GM12892 (cell line): ENCODE measurements around the gene NPIPA7.
"Not testable (repeated sequence)": the region's sequence is repeated elsewhere in the genome, so short reads cannot be mapped to it uniquely, and the experiment has no call there.

Source experiments
- DNase-seq: peaks from one replicate; pipeline ENCODE4 v3.0.0; 2011; ENCODE audit not compliant: insufficient read length
- FAIRE-seq: peaks from 2 replicates; lab custom pipeline; 2011; peaks lifted over from hg19 to GRCh38; lab: Jason Lieb, UNC

NPIPA7 gene

GRCh38 chr16:16413773-16414172 is 34.8 kb downstream of the NPIPA7 start:
- not testable (repeated sequence) for DNase-seq, FAIRE-seq

- not testable (repeated sequence) for FAIRE-seq, DNase-seq
Measured at GRCh38 chr16:16417071-16417470, 38.1 kb downstream of the NPIPA7 start.

- not testable (repeated sequence) for FAIRE-seq, DNase-seq
Measured at GRCh38 chr16:16417914-16418544, 39.1 kb downstream of the NPIPA7 start.

- not testable (repeated sequence) for DNase-seq, FAIRE-seq
Measured at GRCh38 chr16:16420515-16420914, 41.6 kb downstream of the NPIPA7 start.

- DNase-seq, FAIRE-seq: not testable (repeated sequence)
Measured at GRCh38 chr16:16425146-16425545, 46.2 kb downstream of the NPIPA7 start.

- not testable (repeated sequence) for FAIRE-seq, DNase-seq
Measured at GRCh38 chr16:16431135-16431534, 52.2 kb downstream of the NPIPA7 start.

GRCh38 chr16:16434711-16435110 is 55.8 kb downstream of the NPIPA7 start:
- DNase-seq, FAIRE-seq: not testable (repeated sequence)

- FAIRE-seq, result not testable (repeated sequence)
Measured at GRCh38 chr16:16441401-16441800, 62.5 kb downstream of the NPIPA7 start.

More at GRCh38 chr16:16441401-16441800, 62.5 kb downstream of the NPIPA7 start:
- DNase-seq, result not testable (repeated sequence)
